ENCODE data around the gene SBF2.

DNA sequence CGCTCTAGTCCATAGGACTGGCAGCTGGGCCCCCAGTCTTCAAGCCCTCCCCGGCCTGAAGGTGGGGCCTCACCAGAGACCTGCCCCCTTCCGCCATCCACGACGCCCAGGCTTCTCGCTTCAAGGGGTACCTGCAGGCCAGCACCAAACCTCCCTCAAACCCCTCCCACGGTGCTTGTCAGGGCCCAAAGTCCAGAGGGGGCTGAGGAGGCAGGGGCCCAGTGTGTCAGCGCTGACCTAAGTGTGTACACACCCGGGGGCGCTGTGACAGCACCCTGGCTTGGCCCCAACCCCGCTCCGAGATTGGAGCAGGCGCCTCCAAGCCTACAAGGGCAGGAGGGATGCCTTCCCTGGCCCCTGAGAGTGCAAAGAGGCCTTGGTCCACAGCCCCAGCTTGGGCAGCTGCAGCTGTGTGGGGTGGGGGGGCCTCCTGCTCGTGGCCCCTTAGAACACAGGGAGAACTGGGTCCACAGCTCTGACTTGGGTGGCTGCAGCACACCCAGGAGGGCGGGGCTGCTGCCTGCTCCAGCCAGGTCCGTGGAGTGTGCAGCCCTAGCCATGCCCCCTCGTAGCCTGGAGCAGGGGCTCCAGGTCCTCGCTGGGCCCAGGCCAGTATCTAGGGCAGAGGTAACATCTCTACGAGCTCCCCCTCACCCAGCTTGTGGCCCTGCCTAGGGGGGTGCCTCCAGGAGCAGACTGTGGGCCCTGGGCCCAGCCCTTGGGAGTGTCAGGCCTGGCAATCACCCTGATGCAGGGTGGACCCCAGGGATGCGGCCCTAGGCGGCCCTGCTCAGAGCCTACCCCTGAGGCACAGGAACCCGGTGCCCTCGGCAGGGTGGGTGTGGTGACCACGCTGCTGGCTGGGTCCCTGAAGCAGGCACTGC, 4.9 kb downstream of the SBF2 start:
- TF ChIP-seq, protein P1, sequence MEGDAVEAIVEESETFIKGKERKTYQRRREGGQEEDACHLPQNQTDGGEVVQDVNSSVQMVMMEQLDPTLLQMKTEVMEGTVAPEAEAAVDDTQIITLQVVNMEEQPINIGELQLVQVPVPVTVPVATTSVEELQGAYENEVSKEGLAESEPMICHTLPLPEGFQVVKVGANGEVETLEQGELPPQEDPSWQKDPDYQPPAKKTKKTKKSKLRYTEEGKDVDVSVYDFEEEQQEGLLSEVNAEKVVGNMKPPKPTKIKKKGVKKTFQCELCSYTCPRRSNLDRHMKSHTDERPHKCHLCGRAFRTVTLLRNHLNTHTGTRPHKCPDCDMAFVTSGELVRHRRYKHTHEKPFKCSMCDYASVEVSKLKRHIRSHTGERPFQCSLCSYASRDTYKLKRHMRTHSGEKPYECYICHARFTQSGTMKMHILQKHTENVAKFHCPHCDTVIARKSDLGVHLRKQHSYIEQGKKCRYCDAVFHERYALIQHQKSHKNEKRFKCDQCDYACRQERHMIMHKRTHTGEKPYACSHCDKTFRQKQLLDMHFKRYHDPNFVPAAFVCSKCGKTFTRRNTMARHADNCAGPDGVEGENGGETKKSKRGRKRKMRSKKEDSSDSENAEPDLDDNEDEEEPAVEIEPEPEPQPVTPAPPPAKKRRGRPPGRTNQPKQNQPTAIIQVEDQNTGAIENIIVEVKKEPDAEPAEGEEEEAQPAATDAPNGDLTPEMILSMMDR (IDR thresholded peaks at IDR 0.05): no peak
- no peak for TF ChIP-seq EP300 (IDR thresholded peaks at IDR 0.05)

Measured in tibial nerve (tissue), 4 donors.